HG02610 (cell line): ENCODE results near the gene MAP2.

Experiments
- ATAC-seq: cut with Tn5 transposase; IDR thresholded peaks from one replicate; pipeline ENCODE4 v1.9.1; 2021; ENCODE audit warnings: mild to moderate bottlenecking, moderate library complexity; ENCODE audit not compliant: unreplicated experiment

The MAP2 gene

GRCh38 chr2:209523867-209524266, 100.0 kb downstream of the MAP2 start:
- peak; percentile 46 for ATAC-seq

GRCh38 chr2:209525331-209525730, 101.5 kb downstream of the MAP2 start:
- ATAC-seq: no peak

- peak; percentile 32 for ATAC-seq
Observed at GRCh38 chr2:209525834-209526281, 102.0 kb downstream of the MAP2 start.

- ATAC-seq: no peak
Observed at GRCh38 chr2:209526561-209526960, 102.7 kb downstream of the MAP2 start.

GRCh38 chr2:209529579-209529978, 105.7 kb downstream of the MAP2 start:
- ATAC-seq: no peak

GRCh38 chr2:209532321-209532720, 108.5 kb downstream of the MAP2 start:
- ATAC-seq: no peak

- no peak for ATAC-seq
Observed at GRCh38 chr2:209533391-209533790, 109.5 kb downstream of the MAP2 start.

- peak; percentile 95 for ATAC-seq
Observed at GRCh38 chr2:209534228-209534627, 110.4 kb downstream of the MAP2 start.

GRCh38 chr2:209536363-209536762, 112.5 kb downstream of the MAP2 start:
- no peak for ATAC-seq

GRCh38 chr2:209547726-209548125, 123.9 kb downstream of the MAP2 start:
- no peak for ATAC-seq

- ATAC-seq: no peak
Observed at GRCh38 chr2:209549589-209549988, 125.7 kb downstream of the MAP2 start.

GRCh38 chr2:209553913-209554312, 130.1 kb downstream of the MAP2 start:
- no peak for ATAC-seq

GRCh38 chr2:209556354-209556961, 132.6 kb downstream of the MAP2 start:
- peak; percentile 62 for ATAC-seq

- no peak for ATAC-seq
Observed at GRCh38 chr2:209560911-209561310, 137.1 kb downstream of the MAP2 start.

GRCh38 chr2:209563453-209563852, 139.6 kb downstream of the MAP2 start:
- ATAC-seq: no peak

GRCh38 chr2:209564816-209565215, 141.0 kb downstream of the MAP2 start:
- ATAC-seq: no peak

- no peak for ATAC-seq
Observed at GRCh38 chr2:209565896-209566582, 142.2 kb downstream of the MAP2 start.

- no peak for ATAC-seq
Observed at GRCh38 chr2:209570194-209570593, 146.3 kb downstream of the MAP2 start.

- ATAC-seq: no peak
Observed at GRCh38 chr2:209574515-209574914, 150.7 kb downstream of the MAP2 start.

GRCh38 chr2:209577376-209578357, 153.8 kb downstream of the MAP2 start:
- no peak for ATAC-seq

- no peak for ATAC-seq
Observed at GRCh38 chr2:209578394-209579001, 154.7 kb downstream of the MAP2 start.
